ENCODE results near the gene MARK1.

DNA sequence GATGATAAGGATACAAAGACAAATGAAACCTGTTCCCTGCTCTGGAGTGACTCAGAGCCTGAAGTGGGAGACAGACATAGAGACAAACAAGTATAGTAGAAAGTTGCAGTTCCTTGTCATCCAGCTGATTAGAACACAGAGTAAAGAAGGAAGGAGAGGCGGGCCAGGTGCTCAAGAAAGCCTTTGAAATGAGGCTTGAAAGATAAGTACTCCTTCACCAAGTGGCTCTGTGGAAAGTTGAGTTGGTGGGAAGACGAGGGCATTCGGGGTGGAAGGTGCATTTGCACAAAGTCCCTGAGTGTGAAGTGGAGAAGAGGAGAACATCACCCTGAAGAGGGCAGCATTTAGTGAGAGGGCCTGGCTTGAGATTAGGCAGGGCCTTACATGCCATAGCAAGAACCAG lies 17.0 kb downstream of the MARK1 start:
- TF ChIP-seq NR2C1 (IDR thresholded peaks at IDR 0.05): no peak
- no peak for TF ChIP-seq NR2C1 (tag; IDR thresholded peaks at IDR 0.05)
- TF ChIP-seq TOE1 (IDR thresholded peaks at IDR 0.05; ENCODE audit: borderline replicate concordance): no peak
- no peak for TF ChIP-seq TOE1 (CRISPR knock-in tag; IDR thresholded peaks at IDR 0.05; ENCODE audit: borderline replicate concordance, low read depth)
- no peak for TF ChIP-seq POLR2A (conservative IDR thresholded peaks at IDR 0.05)
- TF ChIP-seq, protein P1, sequence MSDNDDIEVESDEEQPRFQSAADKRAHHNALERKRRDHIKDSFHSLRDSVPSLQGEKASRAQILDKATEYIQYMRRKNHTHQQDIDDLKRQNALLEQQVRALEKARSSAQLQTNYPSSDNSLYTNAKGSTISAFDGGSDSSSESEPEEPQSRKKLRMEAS (CRISPR knock-in tag; IDR thresholded peaks at IDR 0.05): no peak
- TF ChIP-seq SREBF2 (CRISPR knock-in tag; IDR thresholded peaks at IDR 0.05): no peak
- TF ChIP-seq, protein P2, sequence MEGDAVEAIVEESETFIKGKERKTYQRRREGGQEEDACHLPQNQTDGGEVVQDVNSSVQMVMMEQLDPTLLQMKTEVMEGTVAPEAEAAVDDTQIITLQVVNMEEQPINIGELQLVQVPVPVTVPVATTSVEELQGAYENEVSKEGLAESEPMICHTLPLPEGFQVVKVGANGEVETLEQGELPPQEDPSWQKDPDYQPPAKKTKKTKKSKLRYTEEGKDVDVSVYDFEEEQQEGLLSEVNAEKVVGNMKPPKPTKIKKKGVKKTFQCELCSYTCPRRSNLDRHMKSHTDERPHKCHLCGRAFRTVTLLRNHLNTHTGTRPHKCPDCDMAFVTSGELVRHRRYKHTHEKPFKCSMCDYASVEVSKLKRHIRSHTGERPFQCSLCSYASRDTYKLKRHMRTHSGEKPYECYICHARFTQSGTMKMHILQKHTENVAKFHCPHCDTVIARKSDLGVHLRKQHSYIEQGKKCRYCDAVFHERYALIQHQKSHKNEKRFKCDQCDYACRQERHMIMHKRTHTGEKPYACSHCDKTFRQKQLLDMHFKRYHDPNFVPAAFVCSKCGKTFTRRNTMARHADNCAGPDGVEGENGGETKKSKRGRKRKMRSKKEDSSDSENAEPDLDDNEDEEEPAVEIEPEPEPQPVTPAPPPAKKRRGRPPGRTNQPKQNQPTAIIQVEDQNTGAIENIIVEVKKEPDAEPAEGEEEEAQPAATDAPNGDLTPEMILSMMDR (IDR thresholded peaks at IDR 0.05 in 2 of 3, conservative IDR thresholded peaks at IDR 0.05 in 1 of 3; ENCODE audit: insufficient read depth in 2 of 3, low read depth in 1 of 3, low read length in 3 of 3): peak; percentile 19 to 41 (median 40); a peak in 4 of 6 replicates
- TF ChIP-seq CSDE1 (IDR thresholded peaks at IDR 0.05): no peak
- no peak for TF ChIP-seq TAF9B (IDR thresholded peaks at IDR 0.05; ENCODE audit: partially characterized antibody)
- no peak for TF ChIP-seq RB1 (IDR thresholded peaks at IDR 0.05; ENCODE audit: low read depth)
- no peak for TF ChIP-seq JUN (IDR thresholded peaks at IDR 0.05; ENCODE audit: borderline replicate concordance, low read depth, low read length)
- no peak for TF ChIP-seq JUN (CRISPR knock-in tag; IDR thresholded peaks at IDR 0.05; ENCODE audit: borderline replicate concordance)
- no peak for TF ChIP-seq SP2 (IDR thresholded peaks at IDR 0.05; ENCODE audit: extremely low read depth, low read depth, low read length, poor library complexity, severe bottlenecking)
- no peak for TF ChIP-seq ZNF717 (CRISPR knock-in tag; IDR thresholded peaks at IDR 0.05)
- no peak for TF ChIP-seq NFRKB (IDR thresholded peaks at IDR 0.05; ENCODE audit: low read depth)

Data from K562 (cell line).